MV-4-11 (cell line): ENCODE results near the gene DNAJC10.
"Not testable (repeated sequence)": the region's sequence is repeated elsewhere in the genome, so short reads cannot be mapped to it uniquely, and the experiment has no call there.

Source experiments
- DNase-seq: peaks from one replicate; lab custom pipeline; 2025; lab: John Stamatoyannopoulos, UW

The DNAJC10 gene

GRCh38 chr2:182724656-182725055, 8.6 kb downstream of the DNAJC10 start:
- DNase-seq: no peak

DNA sequence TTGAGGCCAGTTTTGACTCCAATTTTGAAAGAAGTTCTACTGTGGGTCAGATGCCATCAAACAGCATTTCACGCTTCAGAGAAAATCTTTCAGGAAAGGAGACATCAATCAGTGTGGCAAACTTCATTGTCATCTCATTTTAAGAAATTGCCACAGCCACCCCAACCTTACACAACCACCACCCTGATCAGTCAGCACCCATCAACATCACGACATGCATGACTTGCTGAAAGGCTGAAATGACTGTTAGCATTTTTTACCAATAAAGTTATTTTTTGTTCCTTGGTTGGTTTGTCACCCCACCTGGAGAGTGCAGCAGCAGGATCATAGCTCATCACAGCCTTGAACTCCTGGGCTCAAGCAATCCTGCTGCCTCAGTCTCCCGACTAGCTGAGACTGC, 10.4 kb downstream of the DNAJC10 start:
- no peak for DNase-seq

- DNase-seq: no peak
These were observed 12.0 kb downstream of the DNAJC10 start for GRCh38 chr2:182728014-182728413.

DNA sequence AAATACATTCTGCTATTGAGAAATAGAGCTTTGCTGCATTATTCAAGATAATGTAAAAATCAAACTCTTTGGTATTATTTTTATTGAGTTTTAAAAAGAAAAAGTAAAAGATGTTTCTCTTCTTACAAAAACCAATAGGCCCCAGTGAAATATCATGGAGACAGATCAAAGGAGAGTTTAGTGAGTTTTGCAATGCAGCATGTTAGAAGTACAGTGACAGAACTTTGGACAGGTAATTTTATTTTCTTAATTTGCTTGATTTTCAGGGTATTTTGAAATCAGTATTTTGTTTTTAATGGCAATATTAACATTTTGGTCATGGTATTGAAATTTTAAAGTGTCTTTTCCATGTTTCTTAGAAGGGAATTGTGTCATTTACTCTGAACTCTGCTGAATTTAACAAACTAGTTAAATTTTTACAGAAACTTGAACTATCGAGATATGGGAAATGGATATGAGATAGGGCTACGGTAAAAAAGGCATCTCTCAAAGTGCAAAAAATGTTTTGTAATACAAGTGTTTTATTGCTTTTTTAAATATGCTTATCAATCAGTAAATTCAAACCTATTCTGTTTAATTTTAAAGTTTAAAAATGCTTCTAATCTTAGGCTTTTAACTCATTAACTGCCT, 13.8 kb downstream of the DNAJC10 start:
- DNase-seq: no peak

- DNase-seq: no peak
These were observed 14.4 kb downstream of the DNAJC10 start for GRCh38 chr2:182730486-182730885.

DNA sequence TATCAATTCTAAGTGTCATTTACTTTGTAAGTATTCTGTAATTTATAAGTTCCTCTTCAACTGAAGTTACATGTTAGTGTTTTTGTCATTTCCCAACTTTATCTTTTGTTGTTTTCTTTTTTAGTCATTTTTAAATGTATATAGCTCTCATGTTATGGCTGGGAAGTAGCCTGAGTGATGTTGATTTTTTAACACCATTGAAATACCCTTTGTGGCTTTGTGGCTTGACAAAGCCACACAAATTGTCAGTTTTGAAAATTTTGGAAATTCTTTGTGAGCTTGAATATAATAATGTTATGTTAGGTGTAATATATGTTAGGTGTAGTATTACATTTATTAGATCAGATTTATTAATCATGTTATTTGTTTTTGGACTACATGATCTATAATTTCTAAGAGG, 16.7 kb downstream of the DNAJC10 start:
- DNase-seq: no peak

DNA sequence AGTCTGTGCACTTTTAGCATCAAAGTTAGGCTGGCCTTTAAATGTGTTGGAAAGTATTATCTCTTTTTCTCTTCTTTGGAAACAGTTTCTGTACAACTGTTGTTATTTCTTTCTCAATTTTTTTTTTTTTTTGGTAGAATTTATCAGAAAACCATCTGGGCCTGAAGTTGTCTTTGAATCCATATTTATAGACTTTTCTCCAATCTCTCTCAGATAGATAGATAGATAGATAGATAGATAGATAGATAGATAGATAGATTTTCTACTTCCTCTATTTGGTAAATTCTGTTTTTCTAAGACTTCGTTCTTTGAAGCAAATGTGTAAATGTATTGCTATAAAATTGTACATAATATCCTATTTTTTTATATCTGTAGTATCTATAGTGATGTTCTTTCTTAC, 17.5 kb downstream of the DNAJC10 start:
- DNase-seq: no peak

DNA sequence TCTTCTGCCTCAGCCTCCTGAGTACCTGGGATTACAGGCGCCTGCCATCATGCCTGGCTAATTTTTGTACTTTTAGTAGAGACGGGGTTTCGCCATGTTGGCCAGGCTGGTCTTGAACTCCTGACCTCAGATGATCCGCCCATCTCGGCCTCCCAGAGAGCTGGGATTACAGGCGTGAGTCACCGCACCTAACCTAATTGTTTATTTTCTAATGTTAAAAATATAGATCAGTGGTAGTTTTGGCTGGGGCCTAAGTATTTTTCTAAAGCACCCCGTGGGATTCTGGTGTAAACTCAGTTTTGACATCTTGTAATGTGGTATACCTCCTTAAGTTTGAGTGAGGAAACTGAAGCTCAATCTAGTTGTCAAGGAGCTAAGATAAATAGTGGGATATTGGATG, 20.8 kb downstream of the DNAJC10 start:
- DNase-seq: not testable (repeated sequence)

DNA sequence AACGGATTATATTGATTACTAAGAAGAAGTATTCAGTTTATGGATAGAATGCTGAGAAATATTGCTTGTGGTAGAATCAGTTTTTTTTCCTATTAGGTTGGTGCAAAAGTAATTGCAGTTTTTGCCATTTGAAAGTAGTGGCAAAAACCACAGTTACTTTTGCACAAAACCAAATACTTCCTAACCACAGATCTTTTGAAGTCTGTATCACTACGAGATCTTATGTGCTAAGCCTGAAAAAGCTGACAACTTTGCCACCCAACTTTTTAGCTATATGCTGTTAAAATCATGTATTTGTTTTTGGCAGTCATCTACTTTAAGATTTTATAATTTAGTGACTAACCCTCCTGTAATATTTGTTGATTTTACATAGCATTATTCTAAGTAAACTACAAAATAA, 24.6 kb downstream of the DNAJC10 start:
- DNase-seq: no peak

DNA sequence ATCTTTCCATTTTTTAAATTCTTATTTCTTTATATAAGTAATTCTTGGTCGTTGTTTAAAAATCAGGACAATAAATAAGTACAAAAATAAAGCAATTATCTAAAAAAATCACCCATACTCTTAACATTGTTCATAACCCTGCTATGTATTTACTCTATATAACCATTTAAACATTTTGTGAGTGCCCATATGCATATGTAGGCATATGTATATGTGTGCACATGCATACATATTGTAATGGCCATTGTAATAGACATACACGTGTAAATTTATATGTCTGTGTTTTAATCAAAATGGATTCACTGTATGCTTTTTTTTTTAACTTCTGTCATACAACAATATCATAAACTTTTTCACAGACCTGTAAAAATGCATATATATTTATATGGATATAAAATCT, 25.6 kb downstream of the DNAJC10 start:
- DNase-seq: no peak

DNA sequence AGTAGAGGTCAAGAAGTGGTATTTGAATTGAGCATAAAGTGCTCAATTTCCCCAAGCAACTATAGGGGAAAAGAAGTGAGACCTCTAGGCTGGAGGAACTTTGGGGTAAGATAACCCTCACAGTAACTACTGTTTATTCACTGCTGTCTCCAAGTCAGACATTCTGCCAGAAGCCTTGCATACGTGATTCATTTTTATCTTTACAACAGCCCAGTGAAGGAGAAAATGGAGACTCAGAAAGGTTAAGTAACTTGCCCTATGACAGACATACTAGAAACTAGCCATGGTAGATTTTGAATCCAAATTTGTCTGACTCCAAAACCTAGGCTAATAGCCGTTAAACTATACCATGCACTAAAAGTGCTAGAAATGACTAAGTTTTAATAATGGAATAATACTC, 28.4 kb downstream of the DNAJC10 start:
- DNase-seq: no peak

DNA sequence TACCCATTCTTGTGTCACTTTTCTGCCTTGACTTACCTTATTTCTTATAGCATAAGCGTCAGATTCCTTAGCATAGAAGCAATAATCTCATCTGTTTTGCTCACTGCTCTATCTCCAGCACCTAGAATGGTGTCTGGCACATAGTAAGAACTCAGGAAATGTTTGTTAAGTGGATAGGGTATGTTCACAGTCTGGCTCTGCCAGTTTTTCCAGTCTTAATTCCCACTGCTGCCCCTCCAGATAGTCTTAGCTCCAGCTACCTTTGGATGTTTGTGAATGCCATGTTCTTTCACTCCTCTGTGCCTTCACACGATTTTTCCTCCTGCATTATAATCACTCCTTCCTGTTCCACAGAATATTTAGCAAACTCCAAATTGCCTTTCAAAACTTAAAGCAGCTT, 29.0 kb downstream of the DNAJC10 start:
- DNase-seq: no peak

DNA sequence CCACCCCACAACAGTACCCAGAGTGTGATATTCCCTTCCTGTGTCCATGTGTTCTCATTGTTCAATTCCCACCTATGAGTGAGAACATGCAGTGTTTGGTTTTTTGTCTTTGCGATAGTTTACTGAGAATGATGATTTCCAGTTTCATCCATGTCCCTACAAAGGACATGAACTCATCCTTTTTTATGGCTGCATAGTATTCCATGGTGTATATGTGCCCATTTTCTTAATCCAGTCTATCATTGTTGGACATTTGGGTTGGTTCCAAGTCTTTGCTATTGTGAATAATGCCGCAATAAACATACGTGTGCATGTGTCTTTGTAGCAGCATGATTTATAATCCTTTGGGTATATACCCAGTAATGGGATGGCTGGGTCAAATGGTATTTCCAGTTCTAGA, 29.8 kb downstream of the DNAJC10 start:
- not testable (repeated sequence) for DNase-seq

- no peak for DNase-seq
These were observed 38.2 kb downstream of the DNAJC10 start for GRCh38 chr2:182754231-182754630.

DNA sequence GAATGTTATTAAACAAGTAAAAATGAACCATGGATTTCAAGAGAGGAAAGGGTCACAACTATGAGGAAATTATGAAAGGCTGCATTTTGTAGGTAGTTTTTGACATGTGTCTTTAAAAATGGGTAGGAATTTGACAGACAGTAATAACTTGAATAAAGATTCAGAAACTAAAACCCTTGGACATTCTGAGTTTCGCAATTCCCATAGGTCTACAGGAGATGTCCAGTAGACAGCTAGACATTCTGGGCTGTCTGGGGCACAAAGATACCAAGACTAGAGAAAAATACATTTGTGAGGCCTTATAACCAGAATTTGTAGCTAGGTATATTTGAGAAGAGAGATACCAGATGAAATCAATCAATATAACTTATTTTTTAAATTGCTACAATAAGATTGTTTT, 42.3 kb downstream of the DNAJC10 start:
- DNase-seq: no peak

DNA sequence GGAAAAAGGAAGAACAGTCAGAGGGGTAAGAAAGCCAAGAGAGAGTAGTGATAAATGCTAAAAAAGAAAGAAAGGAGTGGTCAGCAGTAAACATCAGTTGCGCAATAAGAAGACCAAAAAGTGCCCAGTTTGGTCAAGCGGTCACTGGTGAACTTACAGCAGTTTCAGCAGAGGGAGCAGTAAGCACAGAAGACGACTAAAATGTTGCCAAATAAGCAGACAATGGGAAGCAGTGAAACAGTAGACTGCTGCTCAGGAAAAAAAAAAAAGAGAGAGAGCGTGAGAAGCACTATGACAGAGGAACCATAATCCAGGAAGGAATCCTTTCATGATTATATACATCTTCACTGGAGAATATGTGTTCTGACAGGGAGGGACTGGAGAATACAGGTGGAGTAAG, 45.8 kb downstream of the DNAJC10 start:
- no peak for DNase-seq

DNA sequence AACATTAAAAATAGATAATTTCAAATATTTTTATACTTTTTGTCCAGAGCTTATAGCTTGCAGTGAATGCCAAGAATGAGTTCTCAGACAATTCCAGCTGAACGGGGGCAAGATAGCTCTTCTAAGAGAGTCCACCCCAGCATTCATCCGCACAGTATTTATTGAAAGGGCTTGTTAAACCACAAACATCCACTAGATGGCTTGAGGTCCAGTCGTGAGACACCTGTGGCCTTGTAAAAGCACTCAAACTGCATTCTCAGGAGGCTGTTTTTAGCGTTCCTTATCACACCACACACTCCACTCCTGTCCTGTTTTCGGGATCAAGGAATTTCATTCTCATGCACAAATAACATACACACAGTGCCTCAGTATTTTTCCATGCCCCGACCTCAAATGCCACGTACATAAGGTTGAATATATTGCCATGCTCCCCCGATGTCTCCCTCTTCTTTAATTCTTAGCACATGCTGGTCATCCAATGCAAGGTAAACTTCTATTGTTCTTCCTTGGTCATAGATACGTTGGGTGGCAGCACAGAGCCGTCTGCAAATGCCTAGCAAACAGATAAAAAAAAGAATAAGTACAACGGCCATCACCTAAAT, 47.4 kb downstream of the DNAJC10 start:
- no peak for DNase-seq

GRCh38 chr2:182766626-182767025, 50.6 kb downstream of the DNAJC10 start:
- DNase-seq: no peak

DNA sequence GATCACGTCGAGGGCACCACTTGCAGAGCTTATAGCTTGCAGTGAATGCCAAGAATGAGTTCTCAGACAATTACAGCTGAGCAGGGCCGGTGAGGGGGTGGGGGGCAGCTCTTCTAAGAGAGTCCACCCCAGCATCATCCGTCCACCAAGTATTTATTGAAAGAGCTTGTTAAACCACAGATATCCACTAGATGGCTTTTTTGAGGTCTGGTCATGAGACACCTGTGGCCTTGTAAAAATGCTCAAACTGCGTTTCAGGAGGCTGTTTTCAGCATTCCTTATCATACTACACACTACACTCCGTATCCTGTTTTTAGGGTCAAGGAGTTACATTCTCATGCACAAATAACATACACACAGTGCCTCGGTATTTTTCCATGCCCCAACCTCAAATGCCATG, 51.5 kb downstream of the DNAJC10 start:
- no peak for DNase-seq

GRCh38 chr2:182768950-182769349, 52.9 kb downstream of the DNAJC10 start:
- not testable (repeated sequence) for DNase-seq

DNA sequence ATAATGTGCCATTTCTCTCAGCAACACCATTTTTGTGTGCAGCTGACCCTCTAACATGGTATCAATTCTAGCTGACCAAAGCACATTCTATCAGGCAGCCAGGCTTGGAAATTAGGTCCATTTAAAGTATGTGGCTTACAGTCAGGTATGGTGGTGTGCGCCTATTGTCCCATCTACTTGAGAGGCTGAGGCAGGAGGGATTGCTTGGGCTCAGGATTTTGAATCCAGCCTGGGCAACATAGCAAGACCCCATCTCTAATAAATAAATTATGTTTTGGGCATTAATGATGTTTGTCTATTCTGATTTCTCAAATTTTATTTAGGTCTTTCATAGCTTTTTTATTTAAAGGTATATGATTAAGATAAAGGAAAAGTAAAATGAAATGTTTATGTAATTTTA, 63.3 kb downstream of the DNAJC10 start:
- DNase-seq: no peak

GRCh38 chr2:182781099-182781498, 65.0 kb downstream of the DNAJC10 start:
- DNase-seq: not testable (repeated sequence)

- not testable (repeated sequence) for DNase-seq
These were observed 66.6 kb downstream of the DNAJC10 start for GRCh38 chr2:182782686-182783085.

DNA sequence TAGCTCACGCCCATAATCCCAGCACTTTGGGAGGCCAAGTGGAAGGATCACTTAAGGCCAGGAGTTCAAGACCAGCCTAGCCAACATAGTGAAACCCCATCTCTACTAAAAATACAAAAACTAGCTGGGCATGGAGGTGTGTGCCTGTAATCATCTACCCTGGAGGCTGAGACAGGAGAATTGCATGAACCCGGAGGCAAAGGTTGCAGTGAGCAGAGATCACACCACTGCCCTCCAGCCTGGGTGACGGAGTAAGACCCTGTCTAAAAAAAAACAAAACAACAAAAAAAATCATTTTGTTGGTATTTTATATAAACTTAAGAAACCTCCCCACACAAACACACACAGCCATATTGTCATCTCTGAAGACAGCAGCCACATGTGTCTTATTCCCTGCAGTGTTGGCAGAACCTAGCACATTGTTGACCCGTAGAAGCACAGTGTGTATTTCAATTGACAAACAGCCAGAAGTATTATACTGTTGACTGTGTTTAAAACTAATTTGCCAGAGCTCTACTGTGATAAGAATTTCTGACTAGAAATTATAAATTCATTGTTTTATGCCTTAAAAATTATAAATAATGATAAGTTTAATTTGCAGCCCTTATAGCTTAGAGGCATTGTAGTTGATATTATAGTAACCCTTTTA, 68.1 kb downstream of the DNAJC10 start:
- no peak for DNase-seq
